Activated naive CD4-positive, alpha-beta T cell treated with Interleukin-2 at 50 U/mL for 16 hours (primary cell): ENCODE results near the gene SLC48A1.
"Not testable (repeated sequence)": the region's sequence is repeated elsewhere in the genome, so short reads cannot be mapped to it uniquely, and the experiment has no call there.

Experiments used
- DNase-seq: peaks from one replicate; pipeline ENCODE4 v3.0.0-alpha.2; 2020

SLC48A1 gene

GRCh38 chr12:47813511-47814196, 40.6 kb downstream of the SLC48A1 start:
- no peak for DNase-seq

GRCh38 chr12:47814539-47815170, 41.6 kb downstream of the SLC48A1 start:
- DNase-seq: no peak

GRCh38 chr12:47815447-47815846, 42.4 kb downstream of the SLC48A1 start:
- DNase-seq: not testable (repeated sequence)

GRCh38 chr12:47816403-47817271, 43.6 kb downstream of the SLC48A1 start:
- no peak for DNase-seq

- no peak for DNase-seq
Measured at GRCh38 chr12:47817272-47818006, 44.4 kb downstream of the SLC48A1 start.

GRCh38 chr12:47818007-47818376, 45.0 kb downstream of the SLC48A1 start:
- no peak for DNase-seq

GRCh38 chr12:47818467-47819137, 45.6 kb downstream of the SLC48A1 start:
- DNase-seq: peak; percentile 46

GRCh38 chr12:47819138-47819895, 46.3 kb downstream of the SLC48A1 start:
- peak; percentile 56 for DNase-seq

GRCh38 chr12:47819896-47820630, 47.0 kb downstream of the SLC48A1 start, which contains the start of gene HDAC7:
HDAC7 (minus strand) TSS chr12:47819903; CDS start chr12:47819785, 118 bp downstream.
- peak; percentile 78 for DNase-seq

GRCh38 chr12:47820631-47821345, 47.8 kb downstream of the SLC48A1 start:
- no peak for DNase-seq

GRCh38 chr12:47821346-47821706, 48.3 kb downstream of the SLC48A1 start:
- no peak for DNase-seq

- no peak for DNase-seq
Measured at GRCh38 chr12:47822401-47822800, 49.4 kb downstream of the SLC48A1 start.

GRCh38 chr12:47822863-47823262, 49.8 kb downstream of the SLC48A1 start:
- DNase-seq: no peak

GRCh38 chr12:47823422-47824086, 50.5 kb downstream of the SLC48A1 start:
- DNase-seq: no peak

GRCh38 chr12:47824198-47824597, 51.2 kb downstream of the SLC48A1 start:
- no peak for DNase-seq

GRCh38 chr12:47824635-47825034, 51.6 kb downstream of the SLC48A1 start:
- DNase-seq: no peak

GRCh38 chr12:47825173-47825639, 52.2 kb downstream of the SLC48A1 start:
- no peak for DNase-seq

GRCh38 chr12:47828008-47828975, 55.3 kb downstream of the SLC48A1 start:
- DNase-seq: no peak
